ENCODE data around the gene C1orf174. TPM values are rescaled to one million over a fixed set of nuclear protein-coding genes. Genes with fewer than 3 reads are reported as not detected.
A peak's percentile ranks its signal among the peaks of the same experiment; 100 is the strongest.

Gene C1orf174
- total and polyA plus RNA-seq, 2 of the 4 experiments (the other 2 are of a cell fraction): 26.7 to 45.7 TPM

DNA sequence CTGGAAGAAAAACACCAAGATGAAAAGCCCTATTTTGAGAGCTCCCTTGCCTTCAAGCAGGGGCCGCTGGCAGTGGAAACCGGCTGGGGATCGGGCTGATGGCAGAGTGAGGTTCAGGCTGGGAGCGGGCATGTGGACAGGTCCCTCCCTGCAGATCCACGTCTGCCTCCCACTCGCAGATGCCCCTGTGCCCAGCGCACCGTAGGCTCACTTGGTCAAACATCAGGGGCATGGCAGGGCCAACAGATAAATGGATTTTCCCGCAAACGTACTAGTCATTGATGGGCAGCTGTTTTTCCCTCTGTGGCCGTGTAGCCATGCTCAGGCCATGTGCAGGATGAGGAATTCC is 6.6 kb upstream of the C1orf174 start:
- H3K9me3 ChIP-seq (ENCODE audit: control insufficient read depth, insufficient read depth, low read length): no peaks in the 10 kb centered on the region
- no peak overlapping the region for H3K9ac ChIP-seq (ENCODE audit: low read depth, low read length)
- no peak overlapping the region for H3K4me2 ChIP-seq (ENCODE audit: low read depth, low read length)
- H3K23ac ChIP-seq (ENCODE audit: low read depth, low read length): no peak overlapping the region
- in situ Hi-C loops (cut with MboI; ENCODE audit: low sequenced_read_pairs) (loop anchor here (25.0 kb wide), 1 partner anchor 2006 kb away; no protein-coding TSS in a partner anchor), intact Hi-C loops (cut with micrococcal nuclease) (no loop called here), dilution Hi-C loops (cut with HindIII; ENCODE audit: low sequenced_read_pairs, unreplicated experiment) (no loop called here)
- no TSS peak for BruUV-seq (replicated peaks)
- TF ChIP-seq FOS (IDR thresholded peaks at IDR 0.05; ENCODE audit: low read depth, low read length) (no peak), RCOR1 (IDR thresholded peaks at IDR 0.05; ENCODE audit: insufficient replicate concordance, low read length) (no peak), CEBPB (IDR thresholded peaks at IDR 0.05; ENCODE audit: low read depth, low read length) (no peak), MAFK (IDR thresholded peaks at IDR 0.05; ENCODE audit: low read depth, low read length) (no peak), CHD1 (IDR thresholded peaks at IDR 0.05; ENCODE audit: low read depth, low read length) (no peak), MXI1 (IDR thresholded peaks at IDR 0.05; ENCODE audit: borderline replicate concordance, low read depth, low read length) (no peak), NFE2L2 (IDR thresholded peaks at IDR 0.05; ENCODE audit: low read depth, low read length) (no peak), POLR2A (IDR thresholded peaks at IDR 0.05; ENCODE audit: low read depth, low read length) (no peak), MAZ (IDR thresholded peaks at IDR 0.05; ENCODE audit: borderline replicate concordance, low read depth, low read length) (no peak), RAD21 (IDR thresholded peaks at IDR 0.05; ENCODE audit: low read length) (no peak), BHLHE40 (IDR thresholded peaks at IDR 0.05; ENCODE audit: low read depth, low read length) (no peak)
- TF ChIP-seq, protein P1, sequence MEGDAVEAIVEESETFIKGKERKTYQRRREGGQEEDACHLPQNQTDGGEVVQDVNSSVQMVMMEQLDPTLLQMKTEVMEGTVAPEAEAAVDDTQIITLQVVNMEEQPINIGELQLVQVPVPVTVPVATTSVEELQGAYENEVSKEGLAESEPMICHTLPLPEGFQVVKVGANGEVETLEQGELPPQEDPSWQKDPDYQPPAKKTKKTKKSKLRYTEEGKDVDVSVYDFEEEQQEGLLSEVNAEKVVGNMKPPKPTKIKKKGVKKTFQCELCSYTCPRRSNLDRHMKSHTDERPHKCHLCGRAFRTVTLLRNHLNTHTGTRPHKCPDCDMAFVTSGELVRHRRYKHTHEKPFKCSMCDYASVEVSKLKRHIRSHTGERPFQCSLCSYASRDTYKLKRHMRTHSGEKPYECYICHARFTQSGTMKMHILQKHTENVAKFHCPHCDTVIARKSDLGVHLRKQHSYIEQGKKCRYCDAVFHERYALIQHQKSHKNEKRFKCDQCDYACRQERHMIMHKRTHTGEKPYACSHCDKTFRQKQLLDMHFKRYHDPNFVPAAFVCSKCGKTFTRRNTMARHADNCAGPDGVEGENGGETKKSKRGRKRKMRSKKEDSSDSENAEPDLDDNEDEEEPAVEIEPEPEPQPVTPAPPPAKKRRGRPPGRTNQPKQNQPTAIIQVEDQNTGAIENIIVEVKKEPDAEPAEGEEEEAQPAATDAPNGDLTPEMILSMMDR (conservative IDR thresholded peaks at IDR 0.05; ENCODE audit: low read depth, low read length): no peak
- TF ChIP-seq, protein P2, sequence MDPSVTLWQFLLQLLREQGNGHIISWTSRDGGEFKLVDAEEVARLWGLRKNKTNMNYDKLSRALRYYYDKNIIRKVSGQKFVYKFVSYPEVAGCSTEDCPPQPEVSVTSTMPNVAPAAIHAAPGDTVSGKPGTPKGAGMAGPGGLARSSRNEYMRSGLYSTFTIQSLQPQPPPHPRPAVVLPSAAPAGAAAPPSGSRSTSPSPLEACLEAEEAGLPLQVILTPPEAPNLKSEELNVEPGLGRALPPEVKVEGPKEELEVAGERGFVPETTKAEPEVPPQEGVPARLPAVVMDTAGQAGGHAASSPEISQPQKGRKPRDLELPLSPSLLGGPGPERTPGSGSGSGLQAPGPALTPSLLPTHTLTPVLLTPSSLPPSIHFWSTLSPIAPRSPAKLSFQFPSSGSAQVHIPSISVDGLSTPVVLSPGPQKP (IDR thresholded peaks at IDR 0.05; ENCODE audit: borderline replicate concordance, low read depth, low read length): no peak
- no peak overlapping the region for H2AK5ac ChIP-seq (ENCODE audit: low read depth, low read length)
- 81% methylated on average over 10 of the region's 11 CpGs; no CpG with 5 or more reads in 1 of the 2 experiments for WGBS, 2 experiments (ENCODE audit: extremely low coverage in 2 of 2, insufficient read length in 1 of 2)
- no peak overlapping the region for H3K18ac ChIP-seq (ENCODE audit: low read depth, low read length)
- H3K9me1 ChIP-seq (ENCODE audit: insufficient read depth, low read length): no peaks in the 10 kb centered on the region; the same call in 1 of the 2 replicates
- H3K27me3 ChIP-seq (ENCODE audit: control insufficient read depth, insufficient read depth, low read length): peaks cover 7% of the 10 kb centered on the region; the same call in 1 of the 2 replicates
- no peak overlapping the region for H3K14ac ChIP-seq (replicated peaks; ENCODE audit: low read depth, low read length)
- H3K4me3 ChIP-seq (ENCODE audit: insufficient read depth, low read depth, low read length): no peak overlapping the region
- no peak overlapping the region for H4K91ac ChIP-seq (ENCODE audit: insufficient read depth, low read depth, low read length)
- H4K20me1 ChIP-seq (ENCODE audit: insufficient read depth, low read length): no peaks in the 10 kb centered on the region
- ChIA-PET POLR2A (ENCODE audit: unreplicated experiment) (interaction anchor here (0.6 kb wide), 1 partner anchor 369 kb away, joined by 3 read pairs; no protein-coding TSS in a partner anchor), CTCF (no interaction called here)
- no peaks in the 10 kb centered on the region for H3K79me1 ChIP-seq (ENCODE audit: low read depth in 1 of 2, low read length in 2 of 2)
- H4K8ac ChIP-seq (ENCODE audit: low read depth in 2 of 2, low read length in 2 of 2): no peak overlapping the region
- H3K27ac ChIP-seq (ENCODE audit: insufficient read depth, low read length): no peak overlapping the region
- H2AFZ ChIP-seq (replicated peaks; ENCODE audit: low read length, poor library complexity): no peak overlapping the region
- H2BK120ac ChIP-seq (ENCODE audit: low read depth, low read length): no peak overlapping the region
- DNase-seq (no peak), ATAC-seq (ENCODE audit: low read depth) (no peak)
- peak overlapping the region; percentile 33 for H2AK9ac ChIP-seq (replicated peaks; ENCODE audit: low read depth, low read length, poor library complexity)
- no peak overlapping the region for H2BK5ac ChIP-seq (ENCODE audit: low read depth, low read length, poor library complexity, severe bottlenecking)
- no peak overlapping the region for H3K4ac ChIP-seq (ENCODE audit: low read depth, low read length)
- H3K56ac ChIP-seq (ENCODE audit: extremely low read depth, insufficient read depth, low read length): no peak overlapping the region
- no peaks in the 10 kb centered on the region for H3K4me1 ChIP-seq (ENCODE audit: control insufficient read depth, insufficient read depth, low read length)
- no peak overlapping the region for H4K5ac ChIP-seq (ENCODE audit: low read depth, low read length)
- no peaks in the 10 kb centered on the region for H3K36me3 ChIP-seq (ENCODE audit: control insufficient read depth, insufficient read depth, low read length)
- H2BK15ac ChIP-seq (ENCODE audit: low read depth, low read length): no peak overlapping the region
- no peak overlapping the region for H2BK20ac ChIP-seq (ENCODE audit: low read depth, low read length)

Measured in IMR-90 (cell line).